ENCODE data around the gene RHOU.

Gene RHOU

GRCh38 chr1:228786361-228787129, 51.3 kb downstream of the RHOU start:
- no peak for DNase-seq

DNA sequence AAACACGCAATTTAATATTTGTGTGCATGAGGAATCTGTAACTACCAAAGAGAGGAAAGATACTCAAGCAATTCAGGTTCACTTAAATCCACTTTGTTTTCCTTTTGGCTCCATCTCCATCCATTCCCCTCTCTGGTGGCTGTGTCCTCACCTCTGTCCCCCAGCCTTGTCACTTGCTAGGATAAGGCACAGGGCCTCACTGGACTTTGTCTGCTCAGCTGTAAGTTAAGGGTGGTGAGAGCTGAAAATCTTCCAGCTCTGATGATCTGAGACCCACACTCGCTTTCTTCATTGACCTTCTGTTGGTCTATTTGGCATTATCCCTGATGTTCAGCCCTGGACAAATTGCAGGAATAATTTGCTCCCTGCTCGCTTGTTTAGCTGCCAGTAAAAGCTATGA, 56.5 kb downstream of the RHOU start:
- DNase-seq: no peak

DNA sequence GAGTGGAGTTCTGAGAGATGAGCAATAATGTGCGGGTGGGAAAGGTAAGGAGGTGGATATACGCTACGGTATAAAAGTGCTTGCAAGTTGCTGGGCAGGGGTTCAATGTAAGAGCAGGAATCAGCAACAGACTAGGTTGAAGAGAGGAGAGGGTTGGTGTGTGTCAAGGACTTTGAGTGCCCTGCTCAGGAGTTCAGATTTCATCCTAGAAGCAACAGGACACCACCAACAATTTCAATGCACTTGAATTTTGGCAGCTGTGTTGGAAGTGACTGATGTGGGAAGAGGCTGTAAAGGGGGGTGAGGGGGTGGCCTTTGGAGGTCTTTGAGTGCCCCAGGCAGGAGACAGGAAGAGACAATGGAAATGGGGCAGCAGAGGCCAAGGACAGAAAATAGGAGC, 57.3 kb downstream of the RHOU start:
- DNase-seq: no peak

- DNase-seq: peak; percentile 14
These were observed 57.8 kb downstream of the RHOU start for GRCh38 chr1:228793032-228793431.

DNA sequence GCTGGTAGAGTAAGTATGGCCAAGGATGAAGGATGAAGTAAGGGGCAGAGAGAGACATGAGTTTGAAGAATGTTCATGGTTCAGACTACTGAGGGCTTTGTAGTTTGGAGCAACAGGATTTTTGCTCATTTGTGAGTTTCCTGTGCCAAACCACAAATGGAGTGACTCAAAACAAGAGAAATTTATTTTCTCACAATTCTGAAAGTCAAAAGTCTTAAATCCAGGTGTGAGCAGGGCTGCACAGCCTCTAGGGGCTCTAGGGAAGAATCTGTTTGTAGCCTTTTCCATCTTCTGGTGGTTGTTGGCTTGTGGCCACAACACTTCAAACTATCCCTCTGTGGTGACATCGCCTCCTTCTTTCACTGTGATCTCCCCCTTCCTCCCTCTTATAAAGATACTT, 58.9 kb downstream of the RHOU start:
- peak; percentile 59 for DNase-seq

- peak; percentile 64 for DNase-seq
These were observed 59.5 kb downstream of the RHOU start for GRCh38 chr1:228794810-228795209.

- DNase-seq: no peak
These were observed 60.3 kb downstream of the RHOU start for GRCh38 chr1:228795596-228795995.

All from stimulated activated CD4-positive, alpha-beta T cell treated with anti-CD3 and anti-CD28 coated beads, Interleukin-15, amount 100 ng/mL, for 24 hours (primary cell).